Body of pancreas (tissue), 4 donors: ENCODE measurements around the gene RTN4IP1.

Experiments used
- CTCF ChIP-seq, 7 experiments: fragments of 450-650 bp in 4 of 7; fragments of 200-600 bp in 3 of 7; sonication (generic) in 3 of 7; IDR thresholded peaks; one replicate each; pipeline ENCODE4 v1.5.1; 2016 to 2019; ENCODE audit warnings: antibody characterized with exemption in 7 of 7
- POLR2A ChIP-seq, 3 donors: fragments of 450-650 bp; IDR thresholded peaks; one replicate each; pipeline ENCODE4 v1.6.1; 2016; ENCODE audit warnings: antibody characterized with exemption in 3 of 3, mild to moderate bottlenecking in 2 of 3

DNA sequence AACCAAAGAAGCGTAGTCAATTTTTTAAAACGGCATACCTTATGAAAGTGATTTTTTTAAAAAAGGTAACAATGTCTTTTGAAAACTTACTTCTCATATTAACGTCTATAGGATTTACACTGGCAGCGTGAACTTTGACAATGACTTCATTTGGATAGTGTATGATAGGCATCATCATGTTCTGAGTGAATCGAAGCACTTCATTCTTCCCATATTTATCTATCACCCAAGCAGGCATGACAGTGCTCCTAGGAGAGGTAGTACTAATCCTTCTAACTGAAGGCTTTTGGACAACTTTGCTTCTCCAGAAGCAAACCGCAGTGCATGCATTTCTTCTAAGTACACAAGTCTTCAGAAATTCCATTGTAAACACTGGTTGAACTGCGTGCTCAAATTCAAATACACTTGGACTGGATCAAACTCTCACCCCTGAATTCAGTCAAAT, 618 bp downstream of the RTN4IP1 start:
- TF ChIP-seq CTCF (IDR thresholded peaks at IDR 0.05), result no peak
- no peak for TF ChIP-seq POLR2A (IDR thresholded peaks at IDR 0.05)
